A673 (cell line): Measurements from ENCODE around the gene FBXW12.

Experiments
- CTCF ChIP-seq: fragments of 300-800, 200-600 bp; sonication (generic); conservative IDR thresholded peaks from 2 replicates; pipeline ENCODE4 v1.5.1; 2017; ENCODE audit warnings: low read depth, mild to moderate bottlenecking, antibody characterized with exemption, low read length, moderate library complexity, mixed read lengths
- EZH2 ChIP-seq: fragments of 200-600 bp; sonication (generic); IDR thresholded peaks from 2 replicates; pipeline ENCODE4 v1.6.1; 2017; ENCODE audit warnings: borderline replicate concordance, low read depth, mild to moderate bottlenecking, mixed read lengths, antibody characterized with exemption, low read length; ENCODE audit not compliant: poor library complexity, severe bottlenecking

GRCh38 chr3:48410205-48411040 is 38.4 kb downstream of the FBXW12 start:
- TF ChIP-seq CTCF: no peak
- TF ChIP-seq EZH2: no peak
